NCI-H446 treated with DMSO at 0.1 percent for 48 hours (cell line): Measurements from ENCODE around the gene DNHD1.

ENCODE experiments used
- DNase-seq: peaks from one replicate; lab custom pipeline; 2025; lab: John Stamatoyannopoulos, UW

Gene DNHD1

GRCh38 chr11:6538456-6538855 lies 41.4 kb downstream of the DNHD1 start:
- DNase-seq = no peak

- no peak for DNase-seq
Observed at GRCh38 chr11:6538945-6539344, 41.9 kb downstream of the DNHD1 start.

GRCh38 chr11:6539748-6540268 lies 42.7 kb downstream of the DNHD1 start:
- no peak for DNase-seq

- DNase-seq = no peak
Observed at GRCh38 chr11:6541356-6541755, 44.3 kb downstream of the DNHD1 start.

GRCh38 chr11:6542727-6543126 lies 45.6 kb downstream of the DNHD1 start:
- DNase-seq = no peak

GRCh38 chr11:6544921-6545850 lies 48.1 kb downstream of the DNHD1 start:
- no peak for DNase-seq

- DNase-seq = no peak
Observed at GRCh38 chr11:6545917-6546605, 49.0 kb downstream of the DNHD1 start.

- no peak for DNase-seq
Observed at GRCh38 chr11:6546735-6547134, 49.7 kb downstream of the DNHD1 start.

- no peak for DNase-seq
Observed at GRCh38 chr11:6547177-6547576, 50.1 kb downstream of the DNHD1 start.

GRCh38 chr11:6548121-6548520 lies 51.0 kb downstream of the DNHD1 start:
- no peak for DNase-seq

- no peak for DNase-seq
Observed at GRCh38 chr11:6548641-6549040, 51.6 kb downstream of the DNHD1 start.

GRCh38 chr11:6553634-6554033 lies 56.6 kb downstream of the DNHD1 start:
- no peak for DNase-seq

- DNase-seq = no peak
Observed at GRCh38 chr11:6554828-6555706, 58.0 kb downstream of the DNHD1 start.

- no peak for DNase-seq
Observed at GRCh38 chr11:6556139-6556949, 59.3 kb downstream of the DNHD1 start.

- no peak for DNase-seq
Observed at GRCh38 chr11:6557063-6557462, 60.0 kb downstream of the DNHD1 start.

GRCh38 chr11:6557761-6558674 lies 60.9 kb downstream of the DNHD1 start:
- DNase-seq = peak; percentile 42

GRCh38 chr11:6559369-6559768 lies 62.3 kb downstream of the DNHD1 start:
- DNase-seq = no peak

GRCh38 chr11:6561288-6561687 lies 64.2 kb downstream of the DNHD1 start:
- DNase-seq = no peak

- DNase-seq = no peak
Observed at GRCh38 chr11:6563121-6563619, 66.1 kb downstream of the DNHD1 start.

GRCh38 chr11:6563667-6564066 lies 66.6 kb downstream of the DNHD1 start:
- no peak for DNase-seq
